Activated T-helper 2 cell treated with anti-CD3 and anti-CD28 coated beads, Interferon-gamma antibody, Interleukin-2, Interleukin-4, amounts not matched to agents 10 μg/mL and 5 μg/mL and 100 μg/mL, durations not matched to agents 14 hours and 24 hours and 36 hours (primary cell): Measurements from ENCODE around the gene SLC2A10. TPM values are rescaled to one million over a fixed set of nuclear protein-coding genes. Genes with fewer than 3 reads are reported as not detected.
"Not testable (repeated sequence)": the region's sequence is repeated elsewhere in the genome, so short reads cannot be mapped to it uniquely, and the experiment has no call there.

Experiments used
- DNase-seq: peaks from one replicate; pipeline ENCODE4 v3.0.0; 2021; ENCODE audit warnings: low spot score
- H3K27ac Mint-ChIP-seq: one replicate; pipeline ENCODE4 v1.8.0; 2021; ENCODE audit warnings: mixed read lengths
- H3K27me3 Mint-ChIP-seq: one replicate; pipeline ENCODE4 v1.8.0; 2021; ENCODE audit warnings: low read depth, mixed read lengths
- H3K36me3 Mint-ChIP-seq: one replicate; pipeline ENCODE4 v1.8.0; 2021; ENCODE audit warnings: low read depth, mixed read lengths
- H3K4me1 Mint-ChIP-seq: one replicate; pipeline ENCODE4 v1.8.0; 2021; ENCODE audit warnings: low read depth, mixed read lengths
- H3K4me3 Mint-ChIP-seq: one replicate; pipeline ENCODE4 v1.8.0; 2021; ENCODE audit warnings: low read depth, mild to moderate bottlenecking, moderate library complexity, mixed read lengths
- H3K9me3 Mint-ChIP-seq: one replicate; pipeline ENCODE4 v1.8.0; 2021; ENCODE audit warnings: mixed read lengths
- intact Hi-C: fragments of 100-400 bp; cut with micrococcal nuclease; formaldehyde crosslinking; loops from one replicate; pipeline ENCODE4 v1.15.1; 2023
- total RNA-seq: library from RNA; stranded (reverse); gene quantifications from 2 replicates; pipeline ENCODE4 v1.2.3, GENCODE V29; 2022

The SLC2A10 gene
- total RNA-seq, 1 donor from 2014 or later = not detected

GRCh38 chr20:46673394-46674252, 35.8 kb upstream of the SLC2A10 start:
- Mint-ChIP-seq H3K27ac (no peak overlapping the region), H3K4me3 (no peak overlapping the region), H3K4me1 (no peaks in the 10 kb centered on the region), H3K27me3 (no peaks in the 10 kb centered on the region), H3K36me3 (no peaks in the 10 kb centered on the region), H3K9me3 (peaks cover 10% of the 10 kb centered on the region)
- DNase-seq = no peak
- intact Hi-C loops = no loop called here

- DNase-seq = no peak
- H3K36me3 Mint-ChIP-seq = no peaks in the 10 kb centered on the region
- no peaks in the 10 kb centered on the region for H3K4me1 Mint-ChIP-seq
- peaks cover 10% of the 10 kb centered on the region for H3K9me3 Mint-ChIP-seq
- intact Hi-C loops = no loop called here
- H3K4me3 Mint-ChIP-seq = no peak overlapping the region
- H3K27ac Mint-ChIP-seq = no peak overlapping the region
- H3K27me3 Mint-ChIP-seq = no peaks in the 10 kb centered on the region
Observed at GRCh38 chr20:46674253-46675083, 35.0 kb upstream of the SLC2A10 start.

- DNase-seq = not testable (repeated sequence)
Observed at GRCh38 chr20:46676649-46677316, 32.7 kb upstream of the SLC2A10 start.

DNA sequence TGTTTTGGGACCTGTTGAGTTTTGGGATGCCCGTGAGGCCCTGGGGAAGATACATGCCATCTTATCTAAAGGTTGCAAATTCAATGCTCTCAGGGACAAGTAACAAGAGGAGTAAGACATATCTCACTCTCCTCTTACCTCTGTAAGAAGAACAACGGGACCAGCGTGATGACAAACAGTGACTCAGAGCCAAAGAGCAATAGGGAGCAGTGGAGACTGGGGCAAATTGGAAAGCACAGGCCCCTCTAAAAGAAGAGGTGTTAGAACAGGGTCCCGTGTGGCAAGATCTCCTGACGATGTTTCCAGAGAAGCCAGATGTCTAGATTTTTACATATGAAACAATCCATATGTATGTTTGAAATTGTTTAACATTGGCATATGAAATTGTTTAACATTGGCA, 31.8 kb upstream of the SLC2A10 start:
- Mint-ChIP-seq H3K4me1 (peaks cover 9% of the 10 kb centered on the region), H3K36me3 (no peaks in the 10 kb centered on the region), H3K4me3 (no peak overlapping the region), H3K9me3 (no peaks in the 10 kb centered on the region), H3K27ac (no peak overlapping the region), H3K27me3 (no peaks in the 10 kb centered on the region)
- no peak for DNase-seq
- intact Hi-C loops = no loop called here

More at GRCh38 chr20:46676649-46677316, 32.7 kb upstream of the SLC2A10 start:
- H3K27me3 Mint-ChIP-seq, H3K27ac Mint-ChIP-seq, H3K36me3 Mint-ChIP-seq, H3K9me3 Mint-ChIP-seq, H3K4me3 Mint-ChIP-seq, intact Hi-C loops, H3K4me1 Mint-ChIP-seq: not testable (repeated sequence)

DNA sequence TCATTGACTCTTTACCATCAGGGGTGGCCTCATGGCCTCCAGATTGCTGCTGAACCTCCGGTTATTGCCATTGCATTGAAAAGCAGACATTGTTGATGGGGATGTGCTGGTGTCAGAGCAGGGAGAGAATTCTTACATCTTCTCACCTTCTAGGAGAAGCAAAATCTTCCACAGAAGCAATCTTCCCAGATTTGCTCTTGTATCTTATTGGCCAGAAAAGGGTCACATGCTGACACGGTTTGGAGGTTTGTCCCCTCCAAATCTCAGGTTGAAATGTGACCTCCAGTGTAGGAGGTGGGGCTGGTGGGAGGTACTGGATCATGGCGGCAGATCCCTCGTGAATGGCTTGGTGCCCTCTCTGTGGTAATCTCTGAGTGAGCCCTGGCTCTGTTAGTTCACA, 30.9 kb upstream of the SLC2A10 start:
- peaks cover under 1% of the 10 kb centered on the region for H3K36me3 Mint-ChIP-seq
- no peaks in the 10 kb centered on the region for H3K27me3 Mint-ChIP-seq
- H3K27ac Mint-ChIP-seq = no peak overlapping the region
- H3K4me1 Mint-ChIP-seq = peaks cover 10% of the 10 kb centered on the region
- H3K4me3 Mint-ChIP-seq = no peak overlapping the region
- intact Hi-C loops = no loop called here
- no peak for DNase-seq
- H3K9me3 Mint-ChIP-seq = no peaks in the 10 kb centered on the region

DNA sequence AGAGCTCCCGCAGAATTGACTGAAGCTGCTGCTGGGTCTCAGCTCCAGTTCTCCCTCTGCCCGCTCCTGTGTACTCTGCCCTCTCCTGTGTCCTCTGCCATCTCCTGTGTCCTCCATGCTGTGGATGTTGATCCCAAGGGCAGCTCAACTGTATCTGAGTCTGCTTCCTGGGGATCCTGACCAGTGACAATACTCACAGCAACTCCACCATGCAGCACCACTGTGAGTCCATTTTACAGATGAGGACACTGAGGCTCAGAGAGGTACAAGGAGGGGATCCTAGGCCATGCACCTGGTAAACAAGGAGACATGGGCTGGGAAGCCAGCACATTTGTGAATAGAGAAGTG, 28.8 kb upstream of the SLC2A10 start:
- Mint-ChIP-seq H3K9me3 (no peaks in the 10 kb centered on the region), H3K36me3 (peaks cover 18% of the 10 kb centered on the region), H3K27me3 (no peaks in the 10 kb centered on the region), H3K4me3 (no peak overlapping the region), H3K4me1 (peaks cover 21% of the 10 kb centered on the region), H3K27ac (no peak overlapping the region)
- no peak for DNase-seq
- intact Hi-C loops = loop anchor here (1.0 kb wide), 2 partner anchors 136 to 159 kb away; no protein-coding TSS in a partner anchor

DNA sequence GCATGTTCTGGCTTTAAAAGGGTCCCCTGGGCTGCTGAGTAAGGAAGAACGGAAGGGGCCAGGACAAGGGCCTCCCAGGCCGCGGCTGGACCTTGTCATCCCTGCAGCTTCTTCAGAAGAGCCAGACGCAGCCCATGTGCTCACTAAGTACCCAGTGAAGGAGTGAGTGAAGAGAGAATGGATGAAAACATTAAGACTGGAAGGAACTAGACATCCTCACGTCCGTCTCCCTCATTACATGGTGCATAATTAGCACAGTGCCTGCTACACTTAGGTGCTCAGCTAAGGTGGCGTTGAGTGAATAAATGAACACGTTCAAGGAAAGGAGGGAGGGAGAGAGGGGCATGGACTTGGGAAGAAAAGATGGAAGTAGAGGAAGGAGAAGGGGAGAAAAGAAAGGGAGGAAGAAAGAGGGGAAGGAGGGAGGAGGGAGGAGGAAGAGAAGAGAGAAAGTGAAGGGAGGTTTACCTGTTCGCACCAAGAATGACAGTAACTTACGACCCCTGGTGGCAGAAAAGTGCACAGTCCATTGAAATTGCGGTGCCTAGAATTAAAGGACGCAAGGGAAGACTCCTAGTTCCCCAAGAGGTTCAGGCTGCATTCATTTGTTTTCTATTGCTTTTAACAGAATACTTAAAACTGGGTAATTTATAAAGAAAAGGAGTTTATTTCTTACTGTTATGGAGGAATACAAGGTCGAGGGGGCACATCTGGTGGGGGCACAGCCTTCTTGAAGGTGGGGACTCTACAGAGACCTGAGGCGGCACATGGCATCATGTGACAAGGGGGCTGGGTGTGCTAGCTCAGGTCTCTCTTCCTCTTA, 28.2 kb upstream of the SLC2A10 start:
- Mint-ChIP-seq H3K4me1 (peaks cover 26% of the 10 kb centered on the region), H3K27me3 (no peaks in the 10 kb centered on the region)

GRCh38 chr20:46682063-46682821, 27.2 kb upstream of the SLC2A10 start:
- Mint-ChIP-seq H3K27ac (no peak overlapping the region), H3K9me3 (no peaks in the 10 kb centered on the region), H3K36me3 (peaks cover 34% of the 10 kb centered on the region), H3K4me1 (peaks cover 34% of the 10 kb centered on the region), H3K4me3 (no peak overlapping the region), H3K27me3 (no peaks in the 10 kb centered on the region)
- DNase-seq = no peak
- intact Hi-C loops = no loop called here

More for the DNA sequence above, 28.2 kb upstream of the SLC2A10 start:
- H3K4me3 Mint-ChIP-seq = no peak overlapping the region
- peak; percentile 44 for DNase-seq
- intact Hi-C loops = loop anchor here (1.0 kb wide), 2 partner anchors 137 to 160 kb away; no protein-coding TSS in a partner anchor
- H3K27ac Mint-ChIP-seq = no peak overlapping the region
- no peaks in the 10 kb centered on the region for H3K9me3 Mint-ChIP-seq
- peaks cover 24% of the 10 kb centered on the region for H3K36me3 Mint-ChIP-seq

- Mint-ChIP-seq H3K4me3 (no peak overlapping the region), H3K9me3 (no peaks in the 10 kb centered on the region), H3K27me3 (no peaks in the 10 kb centered on the region), H3K36me3 (peaks cover 37% of the 10 kb centered on the region), H3K4me1 (peaks cover 38% of the 10 kb centered on the region), H3K27ac (no peak overlapping the region)
- no peak for DNase-seq
- intact Hi-C loops = no loop called here
Observed at GRCh38 chr20:46683011-46683667, 26.3 kb upstream of the SLC2A10 start.

DNA sequence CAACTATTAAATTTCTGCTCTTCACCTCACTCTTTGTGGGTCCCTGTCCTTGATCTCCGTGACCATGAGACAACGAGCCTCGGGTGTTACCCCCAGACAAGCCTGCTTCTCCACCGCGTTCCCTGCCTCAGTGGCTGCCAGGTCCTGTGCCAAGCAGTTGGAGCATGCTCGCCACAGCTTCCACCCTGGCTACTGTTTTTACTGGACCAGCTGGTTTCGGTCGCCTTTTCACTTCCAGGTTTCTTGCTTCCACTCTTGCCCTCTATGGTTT, 25.8 kb upstream of the SLC2A10 start:
- intact Hi-C loops = no loop called here
- Mint-ChIP-seq H3K4me3 (no peak overlapping the region), H3K36me3 (peaks cover 37% of the 10 kb centered on the region), H3K27me3 (no peaks in the 10 kb centered on the region), H3K9me3 (no peaks in the 10 kb centered on the region), H3K27ac (no peak overlapping the region), H3K4me1 (peaks cover 42% of the 10 kb centered on the region)
- DNase-seq = no peak

DNA sequence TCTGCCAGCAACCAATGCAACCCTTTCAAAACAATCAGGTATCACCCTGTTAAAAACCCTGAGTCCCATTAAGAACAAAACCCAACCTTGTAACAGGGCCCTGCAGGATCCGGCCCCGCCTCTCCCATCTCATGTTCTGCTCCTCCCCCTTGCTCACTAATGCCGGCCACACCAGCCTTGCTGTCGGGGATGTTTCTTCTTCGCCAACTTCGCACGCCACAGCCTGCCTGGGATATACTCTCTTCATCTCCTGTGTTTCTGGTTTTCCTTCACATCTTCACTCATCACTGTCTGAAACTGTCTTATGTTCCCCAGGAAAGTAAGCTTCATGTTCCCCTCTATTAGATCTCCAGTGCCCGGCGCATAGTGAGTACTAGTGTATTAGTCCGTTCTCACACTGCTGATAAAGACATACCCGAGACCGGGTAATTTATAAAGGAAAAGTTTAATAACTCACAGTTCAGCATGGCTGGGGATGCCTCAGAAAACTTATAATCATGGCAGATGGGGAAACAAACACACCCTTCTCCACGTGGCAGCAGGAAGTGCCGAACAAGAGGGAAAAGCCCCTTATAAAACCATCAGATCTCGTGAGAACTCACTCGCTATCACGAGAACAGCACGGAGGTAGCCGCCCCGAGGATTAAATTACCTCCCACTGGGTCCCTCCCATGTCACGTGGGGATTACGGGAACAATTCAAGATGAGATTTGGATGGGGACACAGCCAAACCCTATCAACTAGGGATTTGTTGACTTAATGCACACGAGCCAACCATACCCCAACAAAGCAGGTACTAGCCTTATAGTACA, 25.3 kb upstream of the SLC2A10 start:
- peaks cover 37% of the 10 kb centered on the region for H3K36me3 Mint-ChIP-seq
- intact Hi-C loops = no loop called here
- H3K9me3 Mint-ChIP-seq = no peaks in the 10 kb centered on the region
- no peaks in the 10 kb centered on the region for H3K27me3 Mint-ChIP-seq
- H3K4me3 Mint-ChIP-seq = no peak overlapping the region
- DNase-seq = no peak
- no peak overlapping the region for H3K27ac Mint-ChIP-seq
- peaks cover 42% of the 10 kb centered on the region for H3K4me1 Mint-ChIP-seq
